Measurements from ENCODE around the gene CRYBB2. TPM values are rescaled to one million over a fixed set of nuclear protein-coding genes. Genes with fewer than 3 reads are reported as not detected.

CRYBB2 gene
- total and polyA plus RNA-seq, 2 experiments from 2014 or later, result 0.37 TPM; not detected in 1

GRCh38 chr22:25197340-25197739 is 22.1 kb upstream of the CRYBB2 start:
- H3K4me2 ChIP-seq, result no peak overlapping the region
- no peaks in the 10 kb centered on the region for H3K9me3 ChIP-seq (ENCODE audit: low read depth)
- H3K4me3 ChIP-seq, result no peak overlapping the region
- no peak overlapping the region for H3K27ac ChIP-seq
- H4K20me1 ChIP-seq (ENCODE audit: insufficient read depth, poor library complexity, severe bottlenecking), result no peaks in the 10 kb centered on the region
- no peaks in the 10 kb centered on the region for H3K79me2 ChIP-seq
- no peaks in the 10 kb centered on the region for H3K4me1 ChIP-seq (ENCODE audit: insufficient read depth)
- 96% methylated on average over 4 of the region's 4 CpGs for WGBS (ENCODE audit: low lambda C conversion rate, missing lambda C conversion rate)
- no peaks in the 10 kb centered on the region for H3K9me2 ChIP-seq (replicated peaks; ENCODE audit: insufficient read depth)
- no peak overlapping the region for H2AFZ ChIP-seq
- TF ChIP-seq EZH2 (IDR thresholded peaks at IDR 0.05; ENCODE audit: borderline replicate concordance) (no peak), EZH2phosphoT487 (IDR thresholded peaks at IDR 0.05; ENCODE audit: low read depth, severe bottlenecking, unreplicated experiment) (no peak)
- TF ChIP-seq, protein P1, sequence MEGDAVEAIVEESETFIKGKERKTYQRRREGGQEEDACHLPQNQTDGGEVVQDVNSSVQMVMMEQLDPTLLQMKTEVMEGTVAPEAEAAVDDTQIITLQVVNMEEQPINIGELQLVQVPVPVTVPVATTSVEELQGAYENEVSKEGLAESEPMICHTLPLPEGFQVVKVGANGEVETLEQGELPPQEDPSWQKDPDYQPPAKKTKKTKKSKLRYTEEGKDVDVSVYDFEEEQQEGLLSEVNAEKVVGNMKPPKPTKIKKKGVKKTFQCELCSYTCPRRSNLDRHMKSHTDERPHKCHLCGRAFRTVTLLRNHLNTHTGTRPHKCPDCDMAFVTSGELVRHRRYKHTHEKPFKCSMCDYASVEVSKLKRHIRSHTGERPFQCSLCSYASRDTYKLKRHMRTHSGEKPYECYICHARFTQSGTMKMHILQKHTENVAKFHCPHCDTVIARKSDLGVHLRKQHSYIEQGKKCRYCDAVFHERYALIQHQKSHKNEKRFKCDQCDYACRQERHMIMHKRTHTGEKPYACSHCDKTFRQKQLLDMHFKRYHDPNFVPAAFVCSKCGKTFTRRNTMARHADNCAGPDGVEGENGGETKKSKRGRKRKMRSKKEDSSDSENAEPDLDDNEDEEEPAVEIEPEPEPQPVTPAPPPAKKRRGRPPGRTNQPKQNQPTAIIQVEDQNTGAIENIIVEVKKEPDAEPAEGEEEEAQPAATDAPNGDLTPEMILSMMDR (IDR thresholded peaks at IDR 0.05; ENCODE audit: poor library complexity), result no peak
- no peaks in the 10 kb centered on the region for H3K27me3 ChIP-seq
- no peaks in the 10 kb centered on the region for H3K36me3 ChIP-seq (replicated peaks; ENCODE audit: insufficient read depth, low read depth)
- no peak for DNase-seq (ENCODE audit: low spot score)

GRCh38 chr22:25199731-25200520 is 19.5 kb upstream of the CRYBB2 start, which contains the start of gene CRYBB3:
CRYBB3 (plus strand) TSS chr22:25199858; CDS start chr22:25201397, 1,539 bp downstream.
- no peaks in the 10 kb centered on the region for H3K9me3 ChIP-seq (ENCODE audit: low read depth)
- H3K4me1 ChIP-seq (ENCODE audit: insufficient read depth), result no peaks in the 10 kb centered on the region
- WGBS (ENCODE audit: low lambda C conversion rate, missing lambda C conversion rate), result 87% methylated on average over 17 of the region's 17 CpGs
- no peaks in the 10 kb centered on the region for H3K27me3 ChIP-seq
- H4K20me1 ChIP-seq (ENCODE audit: insufficient read depth, poor library complexity, severe bottlenecking), result no peaks in the 10 kb centered on the region
- H3K4me2 ChIP-seq, result no peak within 1 kb of the TSS
- DNase-seq (ENCODE audit: low spot score), result no peak
- H2AFZ ChIP-seq, result no peak within 1 kb of the TSS
- H3K36me3 ChIP-seq (replicated peaks; ENCODE audit: insufficient read depth, low read depth), result no peaks in the 10 kb centered on the region
- no peak within 1 kb of the TSS for H3K4me3 ChIP-seq
- no peaks in the 10 kb centered on the region for H3K79me2 ChIP-seq
- H3K27ac ChIP-seq, result no peak within 1 kb of the TSS
- no peaks in the 10 kb centered on the region for H3K9me2 ChIP-seq (replicated peaks; ENCODE audit: insufficient read depth)
- TF ChIP-seq, protein P1 (IDR thresholded peaks at IDR 0.05; ENCODE audit: poor library complexity), result no peak
- TF ChIP-seq EZH2phosphoT487 (IDR thresholded peaks at IDR 0.05; ENCODE audit: low read depth, severe bottlenecking, unreplicated experiment) (no peak), EZH2 (IDR thresholded peaks at IDR 0.05; ENCODE audit: borderline replicate concordance) (no peak)

DNA sequence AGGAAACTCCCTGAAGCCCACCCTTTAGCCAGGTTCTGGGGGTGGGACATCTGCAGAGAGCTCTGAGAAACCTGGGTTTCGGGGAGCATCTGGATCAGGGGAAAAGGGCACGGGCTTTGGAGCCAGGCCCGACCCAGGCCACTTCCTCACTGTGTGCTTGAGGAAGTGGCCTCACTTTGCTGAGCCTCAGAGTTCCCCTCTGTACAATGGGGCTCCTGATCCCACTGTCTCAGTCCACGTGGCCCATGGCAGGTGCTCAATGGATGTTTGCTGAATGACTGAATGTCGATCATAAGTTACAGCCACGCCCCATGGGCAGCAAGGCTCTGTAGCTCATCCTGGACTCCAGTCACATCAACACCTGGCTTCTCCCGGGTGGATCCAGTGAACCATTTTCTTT is 18.5 kb upstream of the CRYBB2 start:
- Histone ChIP-seq H3K9me2 (replicated peaks; ENCODE audit: insufficient read depth) (no peaks in the 10 kb centered on the region), H3K4me1 (ENCODE audit: insufficient read depth) (no peaks in the 10 kb centered on the region), H3K27ac (no peak overlapping the region), H3K4me2 (no peak overlapping the region), H3K4me3 (no peak overlapping the region), H3K9me3 (ENCODE audit: low read depth) (no peaks in the 10 kb centered on the region), H4K20me1 (ENCODE audit: insufficient read depth, poor library complexity, severe bottlenecking) (no peaks in the 10 kb centered on the region), H3K79me2 (no peaks in the 10 kb centered on the region), H2AFZ (no peak overlapping the region), H3K27me3 (no peaks in the 10 kb centered on the region), H3K36me3 (replicated peaks; ENCODE audit: insufficient read depth, low read depth) (no peaks in the 10 kb centered on the region)
- 89% methylated on average over 7 of the region's 7 CpGs for whole genome bisulfite sequencing (ENCODE audit: low lambda C conversion rate, missing lambda C conversion rate)
- TF ChIP-seq, protein P1 (IDR thresholded peaks at IDR 0.05; ENCODE audit: poor library complexity), result no peak
- TF ChIP-seq EZH2 (IDR thresholded peaks at IDR 0.05; ENCODE audit: borderline replicate concordance) (no peak), EZH2phosphoT487 (IDR thresholded peaks at IDR 0.05; ENCODE audit: low read depth, severe bottlenecking, unreplicated experiment) (no peak)
- DNase-seq (ENCODE audit: low spot score), result no peak

All from hepatocyte (in vitro differentiated cells).